NCI-H2227 treated with DMSO at 0.1 percent for 48 hours (cell line): ENCODE data around the gene KIF7.

Experiments used
- DNase-seq: peaks from one replicate; lab custom pipeline; 2025; lab: John Stamatoyannopoulos, UW

Gene KIF7

DNA sequence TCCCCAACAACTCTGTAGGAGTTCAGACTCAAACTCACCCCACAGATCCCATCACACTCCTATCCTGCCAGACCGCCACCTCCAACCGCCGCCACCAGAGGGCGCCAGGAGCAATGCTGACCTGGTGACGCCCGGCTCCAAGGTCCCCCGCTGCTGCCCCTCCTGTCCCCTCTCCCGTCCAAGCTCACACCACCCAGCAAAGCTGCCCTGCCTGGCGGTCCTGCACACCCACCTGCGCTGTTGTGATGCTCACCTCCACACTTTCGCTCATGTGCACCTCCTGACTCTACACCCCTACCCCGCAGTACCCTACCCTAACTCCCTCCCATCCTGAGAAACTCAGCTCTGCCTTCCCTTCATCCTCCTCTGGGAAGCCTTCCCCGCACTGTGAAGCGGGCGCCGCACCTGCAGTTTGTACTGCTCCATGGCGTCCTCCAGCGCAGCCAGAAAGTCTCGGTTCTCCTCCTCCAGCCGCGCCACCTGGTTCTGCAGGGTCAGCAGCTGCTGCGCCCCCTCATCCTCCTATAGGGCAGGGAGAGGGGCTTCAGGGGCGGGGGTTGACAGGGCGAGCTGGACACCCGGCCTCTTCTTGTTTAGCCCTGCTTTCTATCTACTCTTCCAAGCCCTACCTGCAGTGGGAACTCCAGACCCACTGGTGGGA, 7.9 kb downstream of the KIF7 start:
- no peak for DNase-seq

DNA sequence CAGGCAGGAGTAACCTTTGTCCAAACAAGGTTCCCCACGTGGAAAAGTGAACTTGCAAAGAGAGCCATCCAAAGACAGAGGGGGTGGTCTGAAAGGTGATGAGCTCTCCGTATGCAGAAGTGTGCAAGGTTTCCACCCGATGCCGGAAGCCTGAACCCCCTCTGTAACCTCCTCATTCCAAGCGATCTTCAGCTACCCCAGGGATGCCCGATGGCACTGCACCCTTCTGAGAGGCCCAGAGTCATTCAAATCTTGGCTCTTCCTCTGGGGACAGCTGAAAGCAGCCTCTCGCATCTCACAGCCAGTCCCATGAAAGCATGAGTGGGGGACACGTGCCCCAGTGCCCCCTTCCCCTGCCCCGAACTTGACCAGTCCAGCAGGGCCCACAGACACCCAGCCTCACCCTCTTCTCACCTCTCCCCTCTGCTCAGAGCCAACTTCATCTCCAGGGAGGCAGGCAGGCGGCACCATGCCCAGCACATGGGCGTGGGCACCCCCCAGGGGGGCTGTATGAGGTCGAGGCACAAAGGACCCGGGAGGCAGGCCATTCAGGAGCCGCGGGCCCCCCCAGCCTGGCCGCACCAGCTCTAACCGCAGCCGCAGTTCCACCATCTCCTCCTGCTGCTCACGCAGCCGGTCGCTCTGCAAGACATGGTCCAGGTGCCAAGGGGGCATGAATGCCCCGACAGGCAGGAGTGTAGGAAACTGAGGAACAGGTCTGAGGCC, 8.7 kb downstream of the KIF7 start:
- no peak for DNase-seq

DNA sequence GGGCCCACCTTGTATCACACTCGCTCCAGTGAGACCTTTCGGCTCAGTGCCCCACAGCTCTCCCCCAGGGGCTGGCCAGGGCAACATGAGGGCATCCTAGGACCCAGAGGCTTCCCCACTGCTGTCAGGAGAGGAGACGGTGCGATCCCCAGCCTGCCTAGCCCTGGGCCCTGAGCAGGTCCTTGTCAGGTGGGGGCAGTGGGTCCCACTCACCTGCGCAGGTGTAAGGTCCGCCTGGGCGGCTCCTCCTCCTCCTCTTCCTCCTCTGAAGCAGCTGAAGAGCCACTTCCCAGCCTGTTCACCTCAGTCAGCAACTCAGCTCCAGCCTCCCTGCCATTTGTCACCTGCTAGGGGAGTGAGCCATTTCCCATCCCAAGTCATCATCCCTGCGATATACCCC, 9.6 kb downstream of the KIF7 start:
- DNase-seq, result no peak

DNA sequence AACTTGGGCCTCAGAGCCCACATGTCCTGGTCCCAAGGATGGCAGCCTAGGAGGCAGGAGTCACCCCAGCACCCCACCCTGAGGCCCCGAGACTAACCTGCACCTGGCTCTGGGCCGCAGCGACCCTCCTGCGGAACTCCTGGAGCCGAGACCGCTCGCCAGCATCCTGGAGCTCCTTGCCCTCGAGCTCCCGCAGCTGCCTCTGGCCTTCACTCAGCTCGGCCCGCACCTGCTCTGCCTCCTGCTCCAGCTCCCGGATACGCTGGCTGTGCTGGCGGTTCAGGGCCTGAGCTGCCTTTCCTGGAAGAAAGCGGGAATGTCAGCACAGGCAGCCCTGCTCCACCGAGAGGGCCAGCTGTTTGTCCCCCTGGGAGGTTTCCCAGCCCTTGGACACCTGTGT, 13.2 kb downstream of the KIF7 start:
- no peak for DNase-seq

GRCh38 chr15:89641053-89641452, 14.2 kb downstream of the KIF7 start:
- no peak for DNase-seq

DNA sequence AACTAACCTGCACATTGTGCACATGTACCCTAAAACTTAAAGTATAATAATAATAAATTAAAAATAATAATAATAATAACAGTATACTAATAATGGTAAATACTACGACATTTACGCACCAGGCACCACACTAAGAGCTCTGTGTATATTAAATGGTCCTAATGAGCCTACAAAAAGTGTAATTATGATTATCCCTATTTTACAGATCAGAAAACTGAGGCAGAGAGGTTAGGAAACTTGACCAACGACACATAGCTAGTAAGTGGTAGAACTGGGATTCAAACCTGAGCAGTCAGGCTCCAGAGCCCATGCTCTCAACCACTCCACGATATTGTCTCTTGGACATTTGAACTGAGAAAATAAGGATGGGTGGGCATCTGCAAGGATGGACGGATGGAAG, 15.0 kb downstream of the KIF7 start:
- no peak for DNase-seq

DNA sequence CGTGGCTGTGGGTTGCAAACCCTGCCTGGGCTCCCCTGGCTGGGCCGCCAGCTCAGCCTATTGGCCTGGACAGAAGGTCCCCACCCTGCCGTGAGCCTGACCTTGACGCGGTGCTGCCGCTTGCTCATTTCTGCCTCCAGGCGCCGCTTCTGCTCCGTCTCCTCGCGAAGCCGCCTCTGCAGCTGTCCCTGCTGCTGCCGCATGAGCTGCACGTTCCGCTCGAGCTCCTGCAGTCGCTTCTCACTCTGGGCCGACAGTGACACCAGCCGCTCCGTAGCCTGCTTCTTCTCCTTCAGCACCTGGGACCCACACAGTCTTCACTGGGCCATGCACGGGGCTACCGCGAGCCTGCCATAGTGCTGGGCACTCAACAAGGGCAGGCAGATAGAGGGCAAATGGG, 21.7 kb downstream of the KIF7 start:
- DNase-seq, result no peak

DNA sequence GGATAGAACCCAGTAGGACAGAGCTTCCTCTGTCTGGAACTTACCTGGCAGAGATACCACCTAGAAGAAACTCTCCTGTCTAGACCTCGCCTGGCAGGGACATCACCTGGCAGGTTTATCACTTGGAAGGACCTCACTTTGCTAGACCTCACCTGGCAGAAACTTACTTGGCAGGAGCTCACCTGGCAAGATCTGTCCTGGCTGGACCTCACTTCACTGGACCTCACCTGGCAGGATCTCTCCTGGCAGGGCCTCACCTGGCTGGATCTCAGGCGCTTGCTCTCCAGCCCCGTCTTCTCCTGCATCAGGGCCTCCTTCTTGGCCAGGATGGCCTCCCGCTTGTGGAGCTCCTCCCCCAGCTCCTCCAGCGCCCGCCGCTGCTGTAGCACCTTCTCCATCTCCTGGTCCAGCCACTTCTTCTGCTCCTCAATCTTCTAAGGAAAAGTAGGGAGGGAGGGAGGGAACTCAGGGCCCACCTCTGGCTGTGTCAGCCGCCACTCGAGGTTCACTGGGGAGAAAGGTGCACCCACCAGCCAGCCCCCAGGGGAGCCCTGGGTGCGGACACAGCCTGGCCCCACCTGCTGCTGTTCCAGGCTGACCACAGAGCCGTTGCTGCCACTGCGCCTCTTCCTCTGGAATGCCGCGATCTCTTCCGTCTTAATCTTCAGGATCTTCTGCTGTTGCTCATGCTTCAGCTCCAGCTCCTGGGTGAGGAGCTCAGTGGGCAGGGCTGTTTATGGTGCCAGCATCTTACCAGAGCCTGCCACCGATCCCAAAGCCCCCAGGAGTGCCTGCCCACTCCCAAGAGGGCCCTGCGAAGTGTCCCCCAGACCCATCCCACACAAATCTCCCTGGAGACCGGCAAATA, 22.5 kb downstream of the KIF7 start:
- no peak for DNase-seq

DNA sequence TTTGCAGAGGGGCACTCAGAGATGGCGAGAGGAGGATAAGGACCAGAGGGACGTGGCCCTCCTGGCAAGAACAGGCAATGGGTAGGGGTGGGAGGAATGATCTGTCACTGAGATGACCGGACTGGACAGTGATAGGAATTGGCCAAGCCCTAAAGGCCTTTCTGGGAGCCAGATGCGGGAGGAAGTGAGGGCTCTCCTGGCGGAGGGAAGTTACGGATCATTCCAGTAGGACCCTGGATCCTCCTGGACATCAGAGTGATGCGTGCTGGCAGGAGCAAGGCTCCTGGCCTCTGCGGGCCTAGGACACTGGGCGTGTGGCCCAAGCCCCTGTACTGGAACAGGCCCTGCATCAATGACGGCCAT, 23.4 kb downstream of the KIF7 start:
- no peak for DNase-seq

- DNase-seq, result no peak
Measured at GRCh38 chr15:89630974-89631901, 24.0 kb downstream of the KIF7 start.

GRCh38 chr15:89630260-89630659, 25.0 kb downstream of the KIF7 start:
- DNase-seq, result no peak

- DNase-seq, result no peak
Measured at GRCh38 chr15:89629829-89630228, 25.4 kb downstream of the KIF7 start.

DNA sequence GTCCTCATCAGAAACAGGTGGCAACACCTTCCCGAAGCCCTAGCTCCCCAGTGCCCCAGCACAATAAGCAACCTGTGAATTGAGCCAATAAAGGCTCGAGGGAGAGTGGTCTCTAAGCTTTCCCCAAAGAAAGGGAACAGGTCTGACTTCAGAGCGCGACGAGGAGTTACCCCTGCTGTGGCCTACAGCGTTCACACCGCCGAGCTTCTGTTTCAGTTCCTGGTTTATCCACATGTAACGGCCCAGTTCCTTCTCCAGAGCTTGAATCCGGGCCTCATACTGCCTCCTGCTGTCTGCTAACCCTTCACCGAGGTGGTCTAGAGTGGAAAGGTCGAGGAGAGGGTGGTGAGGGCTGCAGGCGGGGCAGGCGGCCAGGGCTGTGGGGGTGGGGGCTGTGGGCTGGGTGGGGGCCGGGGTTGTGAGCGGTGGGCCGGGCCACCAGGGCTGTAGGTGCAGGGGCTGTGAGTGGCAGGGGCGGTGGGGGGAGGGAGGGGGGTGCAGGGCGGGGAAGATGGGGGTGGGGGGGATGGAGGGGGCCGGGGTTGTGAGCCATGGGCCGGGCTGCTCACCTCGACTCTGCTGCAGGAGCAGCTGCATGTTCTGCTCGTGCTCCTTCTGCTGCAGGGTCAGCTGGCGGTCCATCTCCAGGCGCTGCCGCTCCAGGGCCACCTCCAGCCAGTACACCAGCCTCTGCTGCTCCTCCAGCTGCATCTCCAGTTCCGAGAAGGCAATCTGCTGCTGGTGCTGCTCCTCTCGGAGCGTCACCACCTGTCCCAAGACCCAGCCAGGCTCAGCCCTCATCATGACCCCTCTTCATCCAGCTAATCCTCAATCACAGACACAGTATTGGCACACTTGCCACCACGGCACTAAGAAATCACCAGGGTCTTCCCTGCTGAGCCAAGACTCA, 26.2 kb downstream of the KIF7 start:
- DNase-seq, result no peak

DNA sequence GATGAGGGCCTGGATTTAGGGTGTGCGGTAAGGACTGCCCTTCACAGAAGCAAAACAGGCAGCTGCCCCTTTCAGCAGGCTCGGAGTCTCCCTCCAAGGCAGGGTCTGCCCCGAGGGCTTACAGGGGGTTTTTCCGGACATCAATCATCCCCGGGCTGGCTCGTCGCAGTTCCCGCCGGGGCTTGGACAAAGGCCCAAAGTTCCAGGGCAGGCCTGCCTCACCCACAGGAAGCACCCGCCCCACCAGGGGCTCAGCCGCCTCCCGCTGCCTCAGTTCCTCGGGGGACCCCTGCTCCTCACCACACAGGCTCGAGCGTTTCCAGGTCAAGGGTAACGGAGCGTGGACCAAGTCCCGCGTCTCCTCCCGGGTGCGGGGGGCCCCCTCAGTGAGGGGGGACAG, 27.0 kb downstream of the KIF7 start:
- no peak for DNase-seq

DNA sequence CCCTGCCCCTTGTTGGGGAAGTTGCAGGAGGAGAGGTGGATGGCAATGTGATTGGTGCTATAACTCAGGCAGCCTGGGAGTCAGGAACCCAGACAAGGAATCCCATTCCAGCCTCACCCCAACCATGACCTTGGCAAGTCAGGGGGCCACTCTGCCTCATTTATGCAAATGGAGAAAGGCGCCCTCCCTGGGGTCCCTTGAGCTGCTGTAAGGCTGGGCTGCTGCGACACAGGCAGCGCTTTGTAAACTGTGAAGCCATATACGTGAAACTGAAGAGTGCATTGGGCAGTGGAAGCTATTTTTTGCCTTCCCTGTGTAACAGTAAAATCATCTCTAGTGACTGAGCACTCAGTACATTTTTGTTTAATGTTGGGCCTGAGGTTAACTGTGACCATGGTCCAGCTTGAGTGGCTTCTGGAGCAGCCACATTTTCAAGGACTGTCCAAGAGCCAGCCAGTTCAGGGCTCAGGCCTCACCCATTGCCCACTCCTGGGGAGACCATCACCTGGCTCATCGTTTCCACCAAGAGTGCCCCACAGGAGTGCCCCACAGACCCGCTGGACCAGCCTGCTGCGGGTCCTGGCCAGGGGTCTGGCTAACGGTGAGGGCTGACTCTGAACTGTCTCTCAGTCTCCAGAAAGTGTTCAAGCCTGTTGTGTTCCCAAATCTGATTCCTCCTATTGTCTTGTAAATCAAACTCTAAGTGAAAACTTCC, 27.9 kb downstream of the KIF7 start:
- DNase-seq, result no peak

- DNase-seq, result no peak
Measured at GRCh38 chr15:89625716-89626115, 29.6 kb downstream of the KIF7 start.

GRCh38 chr15:89623165-89623564, 32.1 kb downstream of the KIF7 start:
- DNase-seq, result no peak

GRCh38 chr15:89621547-89621946, 33.7 kb downstream of the KIF7 start:
- DNase-seq, result no peak

DNA sequence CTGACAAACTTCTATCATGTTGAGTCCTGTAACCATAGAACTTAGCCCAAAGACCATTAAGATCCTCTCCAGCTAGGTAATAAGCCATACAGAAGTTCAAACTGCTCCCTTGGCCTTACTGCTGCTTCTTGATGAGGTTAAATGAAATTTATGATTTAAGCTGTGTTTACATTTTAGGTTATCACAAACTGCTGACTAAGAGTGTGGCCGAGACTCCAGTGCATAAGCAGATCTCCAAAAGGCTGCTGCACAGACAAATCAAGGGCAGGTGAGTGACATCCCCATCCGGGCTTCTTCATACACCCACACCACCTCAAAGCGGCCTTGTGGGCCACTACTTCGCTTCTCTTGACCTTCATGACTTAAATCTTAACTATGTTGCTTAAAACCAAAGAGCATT, 39.0 kb downstream of the KIF7 start:
- no peak for DNase-seq

DNA sequence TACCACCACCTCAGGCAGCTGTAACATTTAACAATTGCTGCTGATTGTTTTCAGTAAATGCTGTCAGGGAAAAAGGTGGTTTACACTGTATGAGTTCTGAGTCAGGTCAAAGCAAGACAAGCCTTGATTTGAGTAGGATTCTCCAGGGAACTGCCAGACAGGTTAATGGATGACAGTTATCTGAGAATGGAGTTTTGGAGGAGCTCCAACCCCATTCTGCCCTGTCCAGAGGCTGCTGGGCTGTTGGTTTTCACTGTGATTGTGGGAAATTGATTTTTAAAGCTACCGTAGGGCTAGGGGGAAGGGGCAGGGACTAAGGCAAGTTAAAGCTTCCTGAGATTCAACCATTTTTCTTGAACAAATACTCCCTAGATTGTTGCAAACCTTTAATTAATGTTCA, 40.1 kb downstream of the KIF7 start:
- DNase-seq, result no peak
